HG03097 (cell line): Measurements from ENCODE around the gene TOX4.
A peak's percentile ranks its signal among the peaks of the same experiment; 100 is the strongest.

Experiments
- ATAC-seq: cut with Tn5 transposase; IDR thresholded peaks from one replicate; pipeline ENCODE4 v1.9.1; 2021; ENCODE audit not compliant: unreplicated experiment, low FRiP score

The TOX4 gene

GRCh38 chr14:21498540-21499526, 21.8 kb downstream of the TOX4 start:
- no peak for ATAC-seq

- ATAC-seq = no peak
These were observed 24.6 kb downstream of the TOX4 start for GRCh38 chr14:21501568-21501967.

GRCh38 chr14:21503376-21503775, 26.4 kb downstream of the TOX4 start:
- no peak for ATAC-seq

DNA sequence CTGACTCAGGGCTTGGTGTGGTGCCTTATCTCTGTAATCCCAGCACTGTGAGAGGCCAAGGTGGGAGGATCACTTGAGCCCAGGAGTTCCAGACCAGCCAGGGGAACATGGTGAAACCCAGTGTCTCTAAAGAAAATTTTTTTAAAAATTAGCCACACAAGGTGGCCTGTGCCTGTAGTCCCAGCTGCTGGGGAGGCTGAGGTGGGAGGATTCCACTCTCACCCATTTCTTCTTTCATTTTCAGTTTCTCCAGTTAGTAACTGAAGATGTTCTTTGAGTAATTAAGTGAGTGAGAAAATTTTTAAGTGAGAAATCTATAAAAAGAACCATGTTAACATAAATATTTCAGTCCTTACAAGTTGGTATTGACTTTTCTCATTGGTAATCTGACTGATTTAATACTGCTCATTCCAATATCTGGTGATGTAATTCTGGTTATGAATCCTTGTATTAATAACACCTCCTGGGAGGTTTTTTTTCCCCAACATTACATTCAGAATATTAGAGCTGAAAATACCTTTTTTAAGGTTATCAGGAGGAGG, 28.1 kb downstream of the TOX4 start:
- peak; percentile 50 for ATAC-seq

DNA sequence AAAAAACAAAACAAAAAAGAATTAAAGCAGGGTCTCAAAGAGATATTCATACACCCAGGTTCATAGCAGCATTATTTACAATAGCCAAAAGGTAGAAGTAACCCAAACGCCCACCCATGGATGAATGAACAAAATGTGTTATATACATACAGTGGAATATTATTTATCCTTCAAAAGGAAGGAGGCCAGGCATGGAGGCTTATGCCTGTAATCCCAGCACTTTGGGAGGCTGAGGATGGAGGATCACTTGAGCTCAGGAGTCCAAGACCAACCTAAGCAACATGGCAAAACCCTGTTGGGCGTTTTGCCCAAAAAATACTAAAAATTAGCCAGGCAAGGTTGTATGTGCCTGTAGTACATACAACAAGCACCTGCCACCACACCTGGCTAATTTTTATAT, 29.6 kb downstream of the TOX4 start:
- ATAC-seq = no peak

- ATAC-seq = no peak
These were observed 32.6 kb downstream of the TOX4 start for GRCh38 chr14:21509432-21510143.

- ATAC-seq = peak; percentile 95
These were observed 34.0 kb downstream of the TOX4 start, which contains the start of gene METTL3 for GRCh38 chr14:21510735-21511657. Gene METTL3, minus strand, starts transcription at chr14:21511340. Its CDS starts 117 bp downstream, at chr14:21511223.

DNA sequence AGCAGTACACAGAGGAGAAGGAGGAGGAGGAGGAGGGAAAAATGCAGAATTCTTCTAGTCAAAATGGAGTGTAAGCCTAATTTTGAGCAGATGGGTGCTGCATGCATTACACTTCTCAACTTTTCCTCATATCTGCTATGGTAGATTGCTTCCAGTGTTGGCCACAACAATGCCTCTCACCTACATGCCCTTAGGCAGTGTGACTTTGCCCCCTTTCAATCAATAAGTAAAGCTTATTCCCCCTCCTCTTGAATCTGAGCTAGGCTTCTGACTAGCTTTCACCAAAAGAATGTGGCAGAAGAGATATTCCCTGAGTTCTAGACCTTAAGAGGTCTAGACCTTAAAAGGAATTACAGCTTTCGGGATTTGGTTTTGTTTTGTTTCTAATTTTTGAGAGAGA, 37.3 kb downstream of the TOX4 start:
- no peak for ATAC-seq

- no peak for ATAC-seq
These were observed 41.7 kb downstream of the TOX4 start for GRCh38 chr14:21518725-21519124.

- ATAC-seq = no peak
These were observed 43.8 kb downstream of the TOX4 start for GRCh38 chr14:21520767-21521166.

- no peak for ATAC-seq
These were observed 44.5 kb downstream of the TOX4 start for GRCh38 chr14:21521501-21521900.

DNA sequence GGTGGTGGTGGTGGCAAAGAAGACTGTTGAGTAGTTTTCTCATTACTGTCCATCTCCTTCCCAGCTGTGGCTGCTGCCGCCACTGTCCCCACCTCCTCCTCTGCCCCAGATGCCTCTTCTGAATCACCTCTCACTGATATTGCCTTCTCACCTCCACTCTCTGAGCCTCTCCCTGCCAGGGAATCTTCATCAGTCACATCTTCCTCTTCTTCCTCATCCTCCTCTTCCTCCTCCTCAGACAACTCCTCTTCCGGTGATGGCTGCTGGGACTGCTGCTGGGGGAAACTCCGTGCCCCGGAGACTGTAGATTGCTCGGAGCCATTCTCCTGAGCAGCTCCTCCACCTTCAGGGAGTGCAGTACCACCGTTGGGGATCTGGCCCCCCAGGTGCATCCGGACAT, 46.2 kb downstream of the TOX4 start:
- ATAC-seq = no peak

DNA sequence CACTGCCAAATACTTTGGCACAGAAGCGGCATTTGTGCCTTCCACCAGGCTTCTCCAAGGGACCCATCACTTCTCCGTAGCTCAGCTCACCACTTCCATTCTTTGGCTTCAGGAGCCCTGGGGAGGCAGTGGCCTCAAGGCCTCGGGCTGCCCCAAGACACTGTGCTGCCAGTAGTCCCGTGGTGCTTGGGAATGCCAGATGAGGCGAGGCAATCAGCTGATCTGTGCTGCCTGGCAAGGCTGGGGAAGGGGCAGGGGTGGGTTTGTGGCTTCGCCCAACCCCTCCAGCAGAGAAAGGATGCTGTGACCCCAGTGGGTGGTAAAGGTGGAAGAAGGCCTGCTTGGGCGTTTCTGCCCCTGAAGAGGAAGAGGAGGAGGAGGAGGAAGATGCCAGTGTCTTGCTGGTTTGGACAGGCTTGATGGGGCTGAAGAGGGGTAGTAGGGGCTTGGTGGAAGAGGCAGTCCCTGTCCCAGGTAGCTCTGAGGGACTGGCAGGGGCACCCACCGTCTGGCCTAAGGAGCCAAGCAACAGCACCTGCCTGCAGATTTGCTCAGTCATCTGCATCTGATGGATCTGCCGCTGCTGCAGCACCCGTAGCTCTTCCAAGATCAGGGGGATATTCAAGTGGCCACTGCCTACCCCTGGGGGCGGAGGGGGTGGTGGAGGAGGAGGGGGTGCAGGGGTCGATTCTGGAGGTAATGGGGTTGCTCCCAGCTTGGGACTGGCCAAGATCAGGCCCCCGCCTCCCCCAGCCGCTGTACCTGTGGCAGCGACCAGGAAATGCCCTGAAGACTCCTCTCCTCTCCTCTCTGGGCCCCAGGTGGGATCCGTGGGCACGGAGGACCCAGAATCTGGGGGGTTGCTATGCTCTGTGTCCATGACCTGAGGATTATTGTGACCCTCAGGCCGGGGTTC, 47.8 kb downstream of the TOX4 start:
- ATAC-seq = no peak

GRCh38 chr14:21525571-21525961, 48.6 kb downstream of the TOX4 start:
- ATAC-seq = no peak

- ATAC-seq = no peak
These were observed 49.1 kb downstream of the TOX4 start, which contains the start of gene SALL2 for GRCh38 chr14:21525962-21526671. Gene SALL2, minus strand, starts transcription at chr14:21526346. Its CDS starts 219 bp downstream, at chr14:21526127.

DNA sequence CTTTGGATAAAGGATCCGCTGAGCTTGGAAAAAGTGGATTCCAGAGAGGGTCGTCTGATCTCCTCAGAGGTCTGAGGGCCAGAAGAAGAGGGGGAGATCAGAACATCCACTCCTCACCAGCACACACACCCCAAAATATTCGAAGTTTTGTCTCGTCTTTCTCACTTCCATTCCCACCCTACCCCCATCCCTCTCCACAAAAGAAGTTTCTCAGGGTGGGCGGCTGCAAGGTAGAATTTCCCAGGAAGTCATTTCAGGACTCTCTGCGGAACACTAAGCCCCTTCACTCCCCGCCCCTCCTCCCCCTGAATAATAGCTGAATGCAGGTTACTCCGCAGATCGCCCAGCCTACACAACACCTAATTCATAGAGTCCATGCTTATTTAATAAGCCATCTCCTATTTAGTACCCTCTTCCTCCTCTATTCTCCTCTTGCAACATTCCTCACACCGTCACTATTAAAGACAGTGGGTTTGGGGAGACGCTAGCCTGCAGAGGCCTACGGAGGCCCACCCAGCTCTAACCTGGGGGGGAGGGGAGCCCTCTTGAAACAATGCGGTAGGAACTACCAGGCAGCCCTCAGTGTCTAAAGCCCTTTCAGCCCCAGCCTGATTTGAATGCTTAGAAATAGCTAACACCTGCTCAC, 49.8 kb downstream of the TOX4 start:
- no peak for ATAC-seq

GRCh38 chr14:21527318-21527679, 50.3 kb downstream of the TOX4 start:
- ATAC-seq = no peak
